Measurements from ENCODE around the gene SPACA9. TPM values are rescaled to one million over a fixed set of nuclear protein-coding genes. Genes with fewer than 3 reads are reported as not detected.

Gene SPACA9
- total and polyA plus RNA-seq, 9 donors: 1.7 to 4.0 (median 2.4) TPM

GRCh38 chr9:132931178-132931735 lies 52.6 kb downstream of the SPACA9 start:
- Histone ChIP-seq H3K4me1 (ENCODE audit: control insufficient read depth, insufficient read depth, low read length) (peaks cover 3% of the 10 kb centered on the region), H3K4me3 (ENCODE audit: low read length) (no peak overlapping the region), H3K36me3 (ENCODE audit: control insufficient read depth, insufficient read depth, low read length) (peaks cover 19% of the 10 kb centered on the region), H3K27me3 (ENCODE audit: control insufficient read depth, insufficient read depth, low read length) (no peaks in the 10 kb centered on the region), H3K27ac (ENCODE audit: low read length) (no peak overlapping the region), H3K9me3 (replicated peaks; ENCODE audit: control insufficient read depth, low read depth, low read length) (no peaks in the 10 kb centered on the region)
- DNase-seq: no peak
- WGBS (ENCODE audit: insufficient coverage): no CpG with 5 or more reads among the region's 9 CpGs

- no peak for DNase-seq
- WGBS (ENCODE audit: insufficient coverage): 83% methylated on average over 1 of the region's 6 CpGs
- Histone ChIP-seq H3K27me3 (ENCODE audit: control insufficient read depth, insufficient read depth, low read length) (no peaks in the 10 kb centered on the region), H3K9me3 (replicated peaks; ENCODE audit: control insufficient read depth, low read depth, low read length) (no peaks in the 10 kb centered on the region), H3K36me3 (ENCODE audit: control insufficient read depth, insufficient read depth, low read length) (peaks cover 8% of the 10 kb centered on the region), H3K27ac (ENCODE audit: low read length) (no peak overlapping the region), H3K4me3 (ENCODE audit: low read length) (no peak overlapping the region), H3K4me1 (ENCODE audit: control insufficient read depth, insufficient read depth, low read length) (peaks cover 3% of the 10 kb centered on the region)
These were observed 56.3 kb downstream of the SPACA9 start for GRCh38 chr9:132935026-132935425.

DNA sequence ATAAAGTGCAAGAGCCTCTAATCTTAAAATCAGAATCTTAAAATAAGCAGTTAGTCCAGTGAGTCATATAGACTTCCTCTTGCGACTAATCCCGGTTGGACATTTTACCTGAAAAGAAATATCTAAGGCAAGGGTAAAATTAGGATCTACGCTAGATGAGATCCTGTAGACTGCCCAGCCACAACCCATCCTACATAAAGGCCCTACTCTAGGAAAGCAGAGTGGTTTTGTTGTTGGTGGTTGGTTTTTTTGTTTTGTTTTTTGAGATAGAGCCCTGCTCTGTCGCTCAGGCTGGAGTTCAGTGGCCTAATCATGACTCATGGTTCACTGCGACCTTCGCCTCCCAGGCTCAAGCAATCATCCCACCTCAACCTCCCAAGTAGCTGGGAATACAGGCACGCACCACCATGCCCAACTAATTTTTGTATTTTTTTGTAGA lies 58.8 kb downstream of the SPACA9 start:
- no CpG with 5 or more reads among the region's 7 CpGs for WGBS (ENCODE audit: insufficient coverage)
- peaks cover 7% of the 10 kb centered on the region for H3K36me3 ChIP-seq (ENCODE audit: control insufficient read depth, insufficient read depth, low read length)
- H3K4me3 ChIP-seq (ENCODE audit: low read length): no peak overlapping the region
- no peaks in the 10 kb centered on the region for H3K27me3 ChIP-seq (ENCODE audit: control insufficient read depth, insufficient read depth, low read length)
- no peak for DNase-seq
- H3K4me1 ChIP-seq (ENCODE audit: control insufficient read depth, insufficient read depth, low read length): peaks cover 3% of the 10 kb centered on the region
- H3K9me3 ChIP-seq (replicated peaks; ENCODE audit: control insufficient read depth, low read depth, low read length): no peaks in the 10 kb centered on the region
- no peak overlapping the region for H3K27ac ChIP-seq (ENCODE audit: low read length)

DNA sequence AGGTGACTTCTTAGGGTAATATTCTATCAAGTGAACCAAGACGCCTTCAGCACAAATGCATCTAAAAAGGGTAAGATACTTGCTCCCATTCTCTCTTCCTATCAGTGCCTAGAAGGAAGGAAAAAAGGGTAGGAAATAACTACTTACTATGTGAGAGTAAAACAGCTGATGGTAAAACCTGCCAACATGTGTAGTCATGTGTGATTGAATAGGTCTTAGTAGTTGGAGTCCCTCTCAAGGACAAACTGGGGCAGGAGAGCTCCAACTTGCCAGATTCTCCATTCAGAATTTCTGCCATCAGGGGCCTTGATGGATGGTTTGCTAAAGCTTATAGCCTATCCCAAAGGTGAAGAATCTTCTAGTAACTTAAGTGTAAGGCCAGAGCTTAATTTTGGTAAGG lies 60.5 kb downstream of the SPACA9 start:
- Histone ChIP-seq H3K27me3 (ENCODE audit: control insufficient read depth, insufficient read depth, low read length) (no peaks in the 10 kb centered on the region), H3K9me3 (replicated peaks; ENCODE audit: control insufficient read depth, low read depth, low read length) (no peaks in the 10 kb centered on the region), H3K4me1 (ENCODE audit: control insufficient read depth, insufficient read depth, low read length) (peaks cover 11% of the 10 kb centered on the region), H3K36me3 (ENCODE audit: control insufficient read depth, insufficient read depth, low read length) (peaks cover 4% of the 10 kb centered on the region), H3K27ac (ENCODE audit: low read length) (no peak overlapping the region), H3K4me3 (ENCODE audit: low read length) (no peak overlapping the region)
- no CpG with 5 or more reads among the region's 1 CpG for WGBS (ENCODE audit: insufficient coverage)
- DNase-seq: no peak

Other genes with a start within 250 kb of the SPACA9 start
- gene DDX31, start 208.9 kb upstream of the SPACA9 start, total RNA-seq: 8.6 TPM
- gene DDX31, start 208.9 kb upstream of the SPACA9 start, polyA plus RNA-seq (ENCODE audit: insufficient read depth in 1 of 8, insufficient read length in 8 of 8, low replicate concordance in 1 of 8): 10 to 100 TPM in 1 of 8 donors, 1 to 10 TPM in 7; 8.3 to 13.2 (median 9.2) TPM
- gene GTF3C4, start 208.4 kb upstream of the SPACA9 start, total RNA-seq: 13.8 TPM
- 10 to 100 TPM; 10.1 to 19.9 (median 15.1) TPM for gene GTF3C4, start 208.4 kb upstream of the SPACA9 start, polyA plus RNA-seq (ENCODE audit: insufficient read depth in 1 of 8, insufficient read length in 8 of 8, low replicate concordance in 1 of 8)
- 0.58 TPM for gene AK8, start 614 bp upstream of the SPACA9 start, total RNA-seq
- under 1 TPM; 0.23 to 0.89 (median 0.61) TPM for gene AK8, start 614 bp upstream of the SPACA9 start, polyA plus RNA-seq (ENCODE audit: insufficient read depth in 1 of 8, insufficient read length in 8 of 8, low replicate concordance in 1 of 8)
- gene TSC1, start 65.7 kb downstream of the SPACA9 start, total RNA-seq: 32.2 TPM
- gene TSC1, start 65.7 kb downstream of the SPACA9 start, polyA plus RNA-seq (ENCODE audit: insufficient read depth in 1 of 8, insufficient read length in 8 of 8, low replicate concordance in 1 of 8): 10 to 100 TPM; 23.8 to 34.8 (median 26.3) TPM
- 0.13 TPM for gene GFI1B, start 99.8 kb downstream of the SPACA9 start, total RNA-seq
- 1 to 10 TPM in 1 of 8 donors, under 1 TPM in 7; 0.30 to 1.1 (median 0.67) TPM for gene GFI1B, start 99.8 kb downstream of the SPACA9 start, polyA plus RNA-seq (ENCODE audit: insufficient read depth in 1 of 8, insufficient read length in 8 of 8, low replicate concordance in 1 of 8)
- 44.6 TPM for gene GTF3C5, start 152.1 kb downstream of the SPACA9 start, total RNA-seq
- gene GTF3C5, start 152.1 kb downstream of the SPACA9 start, polyA plus RNA-seq (ENCODE audit: insufficient read depth in 1 of 8, insufficient read length in 8 of 8, low replicate concordance in 1 of 8): 10 to 100 TPM; 47.1 to 55.1 (median 49.6) TPM
- 1.5 TPM for gene CEL, start 183.1 kb downstream of the SPACA9 start, total RNA-seq
- 10 to 100 TPM in 1 of 8 donors, 1 to 10 TPM in 6, under 1 TPM in 1; 0.97 to 12.0 (median 1.9) TPM for gene CEL, start 183.1 kb downstream of the SPACA9 start, polyA plus RNA-seq (ENCODE audit: insufficient read depth in 1 of 8, insufficient read length in 8 of 8, low replicate concordance in 1 of 8)
- gene RALGDS, start 242.3 kb downstream of the SPACA9 start, total RNA-seq: 50.5 TPM
- gene RALGDS, start 242.3 kb downstream of the SPACA9 start, polyA plus RNA-seq (ENCODE audit: insufficient read depth in 1 of 8, insufficient read length in 8 of 8, low replicate concordance in 1 of 8): 10 to 100 TPM; 42.5 to 53.2 (median 47.9) TPM